ENCODE measurements around the gene HPN. TPM values are rescaled to one million over a fixed set of nuclear protein-coding genes. Genes with fewer than 3 reads are reported as not detected.

HPN gene
- total and polyA plus RNA-seq, 7 donors: 1.6 to 17.7 (median 5.2) TPM

DNA sequence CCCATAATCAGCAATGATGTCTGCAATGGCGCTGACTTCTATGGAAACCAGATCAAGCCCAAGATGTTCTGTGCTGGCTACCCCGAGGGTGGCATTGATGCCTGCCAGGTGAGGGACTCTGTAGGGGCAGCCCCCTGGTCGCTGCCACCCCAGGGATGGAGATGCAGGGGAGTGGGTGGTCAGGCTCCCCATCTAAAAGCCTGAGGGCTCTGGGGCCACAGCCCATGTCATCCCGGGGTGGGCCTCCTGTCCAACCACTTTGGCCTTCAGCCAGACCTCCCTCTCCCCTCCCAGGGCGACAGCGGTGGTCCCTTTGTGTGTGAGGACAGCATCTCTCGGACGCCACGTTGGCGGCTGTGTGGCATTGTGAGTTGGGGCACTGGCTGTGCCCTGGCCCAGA is 24.1 kb downstream of the HPN start:
- Histone ChIP-seq H3K36me3 (ENCODE audit: insufficient read depth in 1 of 2, low read depth in 1 of 2) (no peaks in the 10 kb centered on the region), H3K4me3 (no peak overlapping the region), H3K4me1 (peaks cover 4% of the 10 kb centered on the region), H3K9me3 (peaks cover 5% of the 10 kb centered on the region), H3K27ac (no peak overlapping the region), H3K27me3 (ENCODE audit: insufficient read depth in 3 of 3, low read length in 2 of 3) (no peaks in the 10 kb centered on the region)
- 81 to 94% (median 85%) methylated on average over 10 of the region's 10 CpGs for WGBS, 3 donors
- ATAC-seq: no peak
- no peak for DNase-seq
- intact Hi-C loops (cut with DNase I): loop anchor here (5.0 to 10.0 kb wide), 2 partner anchors 67 to 199 kb away; partner anchors contain the start of gene USF2 (in 1 of the 2)
- TF ChIP-seq, protein P1, sequence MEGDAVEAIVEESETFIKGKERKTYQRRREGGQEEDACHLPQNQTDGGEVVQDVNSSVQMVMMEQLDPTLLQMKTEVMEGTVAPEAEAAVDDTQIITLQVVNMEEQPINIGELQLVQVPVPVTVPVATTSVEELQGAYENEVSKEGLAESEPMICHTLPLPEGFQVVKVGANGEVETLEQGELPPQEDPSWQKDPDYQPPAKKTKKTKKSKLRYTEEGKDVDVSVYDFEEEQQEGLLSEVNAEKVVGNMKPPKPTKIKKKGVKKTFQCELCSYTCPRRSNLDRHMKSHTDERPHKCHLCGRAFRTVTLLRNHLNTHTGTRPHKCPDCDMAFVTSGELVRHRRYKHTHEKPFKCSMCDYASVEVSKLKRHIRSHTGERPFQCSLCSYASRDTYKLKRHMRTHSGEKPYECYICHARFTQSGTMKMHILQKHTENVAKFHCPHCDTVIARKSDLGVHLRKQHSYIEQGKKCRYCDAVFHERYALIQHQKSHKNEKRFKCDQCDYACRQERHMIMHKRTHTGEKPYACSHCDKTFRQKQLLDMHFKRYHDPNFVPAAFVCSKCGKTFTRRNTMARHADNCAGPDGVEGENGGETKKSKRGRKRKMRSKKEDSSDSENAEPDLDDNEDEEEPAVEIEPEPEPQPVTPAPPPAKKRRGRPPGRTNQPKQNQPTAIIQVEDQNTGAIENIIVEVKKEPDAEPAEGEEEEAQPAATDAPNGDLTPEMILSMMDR (IDR thresholded peaks at IDR 0.05): no peak

DNA sequence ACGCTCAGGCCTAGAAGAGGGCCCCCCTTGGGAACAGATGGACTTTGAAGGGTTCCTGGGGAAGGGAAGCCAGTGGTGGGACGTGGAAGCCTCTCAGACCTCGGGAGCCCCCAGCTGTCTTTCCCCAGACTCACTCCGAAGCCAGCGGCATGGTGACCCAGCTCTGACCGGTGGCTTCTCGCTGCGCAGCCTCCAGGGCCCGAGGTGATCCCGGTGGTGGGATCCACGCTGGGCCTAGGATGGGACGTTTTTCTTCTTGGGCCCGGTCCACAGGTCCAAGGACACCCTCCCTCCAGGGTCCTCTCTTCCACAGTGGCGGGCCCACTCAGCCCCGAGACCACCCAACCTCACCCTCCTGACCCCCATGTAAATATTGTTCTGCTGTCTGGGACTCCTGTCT is 24.6 kb downstream of the HPN start:
- Histone ChIP-seq H3K36me3 (ENCODE audit: insufficient read depth in 1 of 2, low read depth in 1 of 2) (no peaks in the 10 kb centered on the region), H3K4me1 (peaks cover 4% of the 10 kb centered on the region), H3K27ac (no peak overlapping the region), H3K4me3 (no peak overlapping the region), H3K9me3 (peaks cover 7% of the 10 kb centered on the region), H3K27me3 (ENCODE audit: insufficient read depth in 3 of 3, low read length in 2 of 3) (no peaks in the 10 kb centered on the region)
- intact Hi-C loops (cut with DNase I): loop anchor here (2.0 to 10.0 kb wide), 3 partner anchors 66 to 199 kb away; partner anchors contain the start of genes LGI4 (in 1 of the 2) and USF2 (in 1 of the 2)
- WGBS, 3 donors: 87 to 95% (median 93%) methylated on average over 14 to 15 of the region's 15 CpGs
- ATAC-seq: no peak
- TF ChIP-seq, protein P1 (IDR thresholded peaks at IDR 0.05): no peak
- DNase-seq: no peak

DNA sequence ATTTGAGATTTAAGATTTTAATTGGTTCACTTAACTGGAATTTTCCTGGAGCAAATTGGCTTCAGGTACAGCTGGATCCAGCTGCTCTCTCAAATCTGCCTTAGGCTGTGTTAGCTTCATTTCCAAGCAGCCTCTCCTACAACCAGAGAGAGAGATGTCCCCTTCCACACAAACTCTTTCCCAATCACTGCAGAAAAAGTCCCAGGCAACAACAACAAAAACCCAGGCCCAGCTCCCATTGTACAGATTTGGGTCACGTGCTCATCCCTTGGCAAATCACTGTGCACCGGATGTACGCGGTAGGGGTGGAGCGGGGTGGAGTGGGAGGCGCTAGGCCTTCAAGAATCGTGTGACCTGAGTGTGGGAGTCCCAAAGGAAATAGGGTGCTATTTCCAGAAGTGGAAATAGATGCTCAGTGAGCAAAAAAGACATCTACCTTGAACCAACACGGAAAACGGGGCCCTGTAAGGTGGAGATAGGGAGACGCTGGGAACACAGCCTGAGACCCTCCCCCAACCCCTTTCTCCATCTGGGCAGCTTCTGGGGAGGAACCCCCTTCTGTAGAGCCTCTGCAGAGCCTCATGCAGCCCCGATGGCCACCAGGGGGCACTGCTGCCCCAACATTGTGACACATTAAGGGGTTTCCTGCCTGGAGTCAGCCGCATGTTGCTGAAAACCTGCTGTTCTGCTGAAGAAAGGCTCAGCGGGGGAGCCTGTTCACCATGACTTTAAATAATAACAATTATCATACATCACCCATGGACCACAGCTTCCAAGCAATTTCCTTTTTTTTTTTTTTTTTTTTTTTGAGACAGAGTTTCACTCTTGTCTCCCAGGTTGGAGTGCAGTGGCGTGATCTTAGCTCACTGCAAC is 25.4 kb downstream of the HPN start:
- WGBS, 3 donors: 19 to 30% (median 22%) methylated on average over 14 of the region's 14 CpGs
- Histone ChIP-seq H3K4me3 (no peak overlapping the region), H3K27ac (no peak overlapping the region), H3K4me1 (peaks cover 2% of the 10 kb centered on the region), H3K9me3 (peaks cover 7% of the 10 kb centered on the region), H3K36me3 (ENCODE audit: insufficient read depth in 1 of 2, low read depth in 1 of 2) (no peaks in the 10 kb centered on the region), H3K27me3 (ENCODE audit: insufficient read depth in 3 of 3, low read length in 2 of 3) (no peaks in the 10 kb centered on the region)
- TF ChIP-seq, protein P1 (IDR thresholded peaks at IDR 0.05): peak; percentile 92
- intact Hi-C loops (cut with DNase I): loop anchor here (2.0 to 10.0 kb wide), 3 partner anchors 65 to 198 kb away; partner anchors contain the start of genes LGI4 (in 1 of the 2) and USF2 (in 1 of the 2)
- DNase-seq (peak; percentile 87 to 94), ATAC-seq (peak; percentile 84 to 90 (median 88))

DNA sequence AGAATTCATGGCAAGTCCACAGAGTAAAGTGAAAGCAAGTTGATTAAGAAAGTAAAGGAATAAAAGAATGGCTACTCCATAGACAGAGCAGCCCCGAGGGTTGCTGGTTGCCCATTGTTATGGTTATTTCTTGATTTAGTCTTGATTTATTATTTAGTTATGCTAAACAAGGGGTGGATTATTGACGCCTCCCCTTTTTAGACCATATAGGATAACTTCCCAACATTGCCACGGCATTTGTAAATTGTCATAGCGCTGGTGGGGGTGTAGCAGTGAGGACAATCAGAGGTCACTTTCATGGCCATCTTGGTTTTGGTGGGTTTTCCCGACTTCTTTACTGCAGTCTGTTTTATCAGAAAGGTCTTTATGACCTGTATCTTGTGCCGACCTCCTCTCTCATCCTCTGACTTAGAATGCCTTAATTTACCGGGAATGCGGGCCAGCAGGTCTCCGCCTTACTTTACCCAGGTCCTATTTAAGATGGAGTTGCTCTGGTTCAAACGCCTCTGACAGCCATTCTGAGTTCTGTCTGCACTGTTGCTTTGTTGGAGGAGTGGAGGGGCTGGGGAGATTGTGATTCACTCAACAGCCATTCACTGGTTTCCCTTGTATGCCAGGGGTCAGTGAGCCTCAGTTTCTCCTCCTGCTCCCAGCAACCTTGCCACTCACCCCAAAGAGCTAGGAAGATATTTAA is 27.6 kb downstream of the HPN start:
- peaks cover 7% of the 10 kb centered on the region for H3K9me3 ChIP-seq
- intact Hi-C loops (cut with DNase I): loop anchor here (5.0 to 10.0 kb wide), 2 partner anchors 63 to 196 kb away; partner anchors contain the start of gene USF2 (in 1 of the 2)
- no peaks in the 10 kb centered on the region for H3K27me3 ChIP-seq (ENCODE audit: insufficient read depth in 3 of 3, low read length in 2 of 3)
- H3K4me3 ChIP-seq: no peak overlapping the region
- 72 to 80% (median 77%) methylated on average over 10 of the region's 10 CpGs for WGBS, 3 donors
- TF ChIP-seq, protein P1 (IDR thresholded peaks at IDR 0.05): no peak
- DNase-seq (no peak), ATAC-seq (no peak)
- no peaks in the 10 kb centered on the region for H3K4me1 ChIP-seq
- H3K27ac ChIP-seq: no peak overlapping the region
- no peaks in the 10 kb centered on the region for H3K36me3 ChIP-seq (ENCODE audit: insufficient read depth in 1 of 2, low read depth in 1 of 2)
